ENCODE measurements around the gene GSK3B.

The GSK3B gene

DNA sequence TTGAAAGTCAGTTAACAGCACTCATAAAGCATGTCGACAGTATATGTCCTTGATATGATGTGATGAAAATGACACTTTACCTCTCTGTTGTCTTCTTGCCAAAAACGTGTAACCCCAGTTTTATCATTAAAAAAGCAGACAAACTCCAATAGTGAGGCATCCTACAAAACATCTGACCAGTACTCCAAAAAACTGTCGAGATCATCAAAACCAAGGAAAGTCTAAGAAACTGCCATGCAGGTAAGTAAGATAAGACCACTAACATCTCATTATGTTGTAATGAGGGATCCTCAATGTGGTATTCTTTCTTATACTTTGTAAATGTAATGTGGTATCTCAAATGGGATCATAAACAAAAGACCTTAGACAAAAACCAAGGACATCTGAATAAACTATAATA, 160.0 kb downstream of the GSK3B start:
- H3K4me1 ChIP-seq (ENCODE audit: low read length), result no peaks in the 10 kb centered on the region
- no peaks in the 10 kb centered on the region for H3K27me3 ChIP-seq (replicated peaks; ENCODE audit: insufficient read depth, low read length)
- no peak overlapping the region for H2AFZ ChIP-seq (ENCODE audit: low read length)
- H3K27ac ChIP-seq (ENCODE audit: low read length), result no peak overlapping the region
- no peaks in the 10 kb centered on the region for H3K36me3 ChIP-seq (replicated peaks; ENCODE audit: insufficient read depth, low read length)
- H3K4me3 ChIP-seq (ENCODE audit: low read length), result no peak overlapping the region
- H3K4me2 ChIP-seq (ENCODE audit: low read depth, low read length), result no peak overlapping the region
- H4K20me1 ChIP-seq (ENCODE audit: insufficient read depth, low read length), result peaks cover 9% of the 10 kb centered on the region; the same call in 1 of the 2 replicates
- no peaks in the 10 kb centered on the region for H3K9me3 ChIP-seq (replicated peaks; ENCODE audit: insufficient read depth, low read length)
- H3F3A ChIP-seq (ENCODE audit: insufficient read depth, low read length), result no peaks in the 10 kb centered on the region
- DNase-seq, result no peak
- no peaks in the 10 kb centered on the region for H3K9me2 ChIP-seq (replicated peaks; ENCODE audit: insufficient read depth, low read length)
- peaks cover 83% of the 10 kb centered on the region for H3K79me2 ChIP-seq (ENCODE audit: low read length)
- H3K9ac ChIP-seq (ENCODE audit: low read length), result no peak overlapping the region
- TF ChIP-seq, protein P1, sequence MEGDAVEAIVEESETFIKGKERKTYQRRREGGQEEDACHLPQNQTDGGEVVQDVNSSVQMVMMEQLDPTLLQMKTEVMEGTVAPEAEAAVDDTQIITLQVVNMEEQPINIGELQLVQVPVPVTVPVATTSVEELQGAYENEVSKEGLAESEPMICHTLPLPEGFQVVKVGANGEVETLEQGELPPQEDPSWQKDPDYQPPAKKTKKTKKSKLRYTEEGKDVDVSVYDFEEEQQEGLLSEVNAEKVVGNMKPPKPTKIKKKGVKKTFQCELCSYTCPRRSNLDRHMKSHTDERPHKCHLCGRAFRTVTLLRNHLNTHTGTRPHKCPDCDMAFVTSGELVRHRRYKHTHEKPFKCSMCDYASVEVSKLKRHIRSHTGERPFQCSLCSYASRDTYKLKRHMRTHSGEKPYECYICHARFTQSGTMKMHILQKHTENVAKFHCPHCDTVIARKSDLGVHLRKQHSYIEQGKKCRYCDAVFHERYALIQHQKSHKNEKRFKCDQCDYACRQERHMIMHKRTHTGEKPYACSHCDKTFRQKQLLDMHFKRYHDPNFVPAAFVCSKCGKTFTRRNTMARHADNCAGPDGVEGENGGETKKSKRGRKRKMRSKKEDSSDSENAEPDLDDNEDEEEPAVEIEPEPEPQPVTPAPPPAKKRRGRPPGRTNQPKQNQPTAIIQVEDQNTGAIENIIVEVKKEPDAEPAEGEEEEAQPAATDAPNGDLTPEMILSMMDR (IDR thresholded peaks at IDR 0.05; ENCODE audit: low read length), result no peak
- no peak for TF ChIP-seq EZH2 (optimal IDR thresholded peaks at IDR 0.05; ENCODE audit: low read depth, low read length)
- TF ChIP-seq EZH2phosphoT487 (IDR thresholded peaks at IDR 0.05; ENCODE audit: low read length), result no peak

DNA sequence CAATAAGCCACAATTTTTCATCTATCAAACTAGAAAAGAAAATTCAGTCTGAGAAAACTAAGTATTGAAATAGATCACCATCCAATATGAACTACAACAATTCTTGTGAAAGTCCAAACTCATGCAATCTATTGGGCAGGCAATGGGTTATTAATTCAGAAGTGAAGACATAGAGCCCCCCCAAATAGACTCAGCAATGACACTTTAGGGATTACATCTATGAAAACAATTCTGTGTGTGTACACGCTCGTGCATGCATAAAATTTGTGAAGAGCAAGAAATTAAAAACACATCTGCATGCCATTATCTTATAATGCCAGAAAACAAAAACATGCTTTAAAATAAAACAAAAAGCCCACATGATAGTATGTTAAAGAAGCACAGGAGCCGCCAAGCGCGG, 161.0 kb downstream of the GSK3B start:
- Histone ChIP-seq H3K27me3 (replicated peaks; ENCODE audit: insufficient read depth, low read length) (no peaks in the 10 kb centered on the region), H2AFZ (ENCODE audit: low read length) (no peak overlapping the region), H3K4me2 (ENCODE audit: low read depth, low read length) (no peak overlapping the region), H3K9me2 (replicated peaks; ENCODE audit: insufficient read depth, low read length) (no peaks in the 10 kb centered on the region), H3K9me3 (replicated peaks; ENCODE audit: insufficient read depth, low read length) (no peaks in the 10 kb centered on the region), H3K9ac (ENCODE audit: low read length) (no peak overlapping the region), H3F3A (ENCODE audit: insufficient read depth, low read length) (no peaks in the 10 kb centered on the region), H3K27ac (ENCODE audit: low read length) (no peak overlapping the region), H3K4me1 (ENCODE audit: low read length) (no peaks in the 10 kb centered on the region), H3K4me3 (ENCODE audit: low read length) (no peak overlapping the region), H4K20me1 (ENCODE audit: insufficient read depth, low read length) (peaks cover 9% of the 10 kb centered on the region; the same call in 1 of the 2 replicates), H3K36me3 (replicated peaks; ENCODE audit: insufficient read depth, low read length) (no peaks in the 10 kb centered on the region), H3K79me2 (ENCODE audit: low read length) (peaks cover 83% of the 10 kb centered on the region)
- no peak for DNase-seq
- TF ChIP-seq, protein P1 (IDR thresholded peaks at IDR 0.05; ENCODE audit: low read length), result no peak
- TF ChIP-seq EZH2 (optimal IDR thresholded peaks at IDR 0.05; ENCODE audit: low read depth, low read length), result no peak
- TF ChIP-seq EZH2phosphoT487 (IDR thresholded peaks at IDR 0.05; ENCODE audit: low read length), result no peak

DNA sequence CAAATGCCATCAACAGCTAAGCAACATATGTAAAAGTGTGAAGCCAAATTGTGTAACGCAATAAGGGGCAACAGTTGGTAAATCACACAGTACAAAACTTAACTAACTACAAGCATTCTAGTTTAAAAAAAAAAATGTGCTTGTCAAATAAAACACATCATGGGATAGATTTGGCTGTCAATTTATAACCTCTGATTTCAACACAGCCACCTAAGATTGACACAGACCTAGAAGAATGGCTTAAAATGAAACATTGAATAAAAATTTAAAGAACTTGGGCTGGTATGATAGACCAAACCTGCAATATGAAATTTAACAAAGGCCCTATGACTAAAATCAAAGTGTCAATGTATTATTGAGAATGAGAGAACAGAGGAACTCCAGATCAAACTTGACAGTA, 164.0 kb downstream of the GSK3B start:
- H3K4me2 ChIP-seq (ENCODE audit: low read depth, low read length), result no peak overlapping the region
- H3K27ac ChIP-seq (ENCODE audit: low read length), result no peak overlapping the region
- DNase-seq, result no peak
- H3K79me2 ChIP-seq (ENCODE audit: low read length), result peaks cover 87% of the 10 kb centered on the region
- no peaks in the 10 kb centered on the region for H3K9me2 ChIP-seq (replicated peaks; ENCODE audit: insufficient read depth, low read length)
- H3K36me3 ChIP-seq (replicated peaks; ENCODE audit: insufficient read depth, low read length), result no peaks in the 10 kb centered on the region
- no peak overlapping the region for H3K9ac ChIP-seq (ENCODE audit: low read length)
- H2AFZ ChIP-seq (ENCODE audit: low read length), result no peak overlapping the region
- H4K20me1 ChIP-seq (ENCODE audit: insufficient read depth, low read length), result no peaks in the 10 kb centered on the region
- no peaks in the 10 kb centered on the region for H3K4me1 ChIP-seq (ENCODE audit: low read length)
- TF ChIP-seq, protein P1 (IDR thresholded peaks at IDR 0.05; ENCODE audit: low read length), result no peak
- TF ChIP-seq EZH2 (optimal IDR thresholded peaks at IDR 0.05; ENCODE audit: low read depth, low read length) (no peak), EZH2phosphoT487 (IDR thresholded peaks at IDR 0.05; ENCODE audit: low read length) (no peak)
- H3K27me3 ChIP-seq (replicated peaks; ENCODE audit: insufficient read depth, low read length), result no peaks in the 10 kb centered on the region
- H3K4me3 ChIP-seq (ENCODE audit: low read length), result no peak overlapping the region
- no peaks in the 10 kb centered on the region for H3K9me3 ChIP-seq (replicated peaks; ENCODE audit: insufficient read depth, low read length)
- no peaks in the 10 kb centered on the region for H3F3A ChIP-seq (ENCODE audit: insufficient read depth, low read length)
